GM21423 (cell line): ENCODE measurements around the gene DOCK4.

Source experiments
- ATAC-seq: cut with Tn5 transposase; IDR thresholded peaks from one replicate; pipeline ENCODE4 v1.9.1; 2021; ENCODE audit warnings: mild to moderate bottlenecking, moderate library complexity; ENCODE audit not compliant: unreplicated experiment

Gene DOCK4

GRCh38 chr7:112162142-112162766 lies 43.9 kb downstream of the DOCK4 start:
- no peak for ATAC-seq

GRCh38 chr7:112161253-112162141 lies 44.7 kb downstream of the DOCK4 start:
- no peak for ATAC-seq

GRCh38 chr7:112160771-112161150 lies 45.4 kb downstream of the DOCK4 start:
- ATAC-seq: no peak

- ATAC-seq: no peak
Measured at GRCh38 chr7:112160130-112160770, 45.9 kb downstream of the DOCK4 start.

- no peak for ATAC-seq
Measured at GRCh38 chr7:112159351-112159750, 46.8 kb downstream of the DOCK4 start.

GRCh38 chr7:112157072-112157471 lies 49.1 kb downstream of the DOCK4 start:
- ATAC-seq: no peak

- no peak for ATAC-seq
Measured at GRCh38 chr7:112156412-112156811, 49.8 kb downstream of the DOCK4 start.

GRCh38 chr7:112154690-112155089 lies 51.5 kb downstream of the DOCK4 start:
- ATAC-seq: no peak

- no peak for ATAC-seq
Measured at GRCh38 chr7:112152186-112152585, 54.0 kb downstream of the DOCK4 start.

GRCh38 chr7:112150823-112151641 lies 55.2 kb downstream of the DOCK4 start:
- ATAC-seq: no peak

GRCh38 chr7:112149734-112150133 lies 56.5 kb downstream of the DOCK4 start:
- ATAC-seq: no peak

GRCh38 chr7:112147793-112148361 lies 58.3 kb downstream of the DOCK4 start:
- no peak for ATAC-seq

- no peak for ATAC-seq
Measured at GRCh38 chr7:112145206-112145605, 61.0 kb downstream of the DOCK4 start.

GRCh38 chr7:112144284-112145059 lies 61.7 kb downstream of the DOCK4 start:
- ATAC-seq: no peak

GRCh38 chr7:112143582-112143981 lies 62.6 kb downstream of the DOCK4 start:
- no peak for ATAC-seq

- no peak for ATAC-seq
Measured at GRCh38 chr7:112143136-112143535, 63.1 kb downstream of the DOCK4 start.

- no peak for ATAC-seq
Measured at GRCh38 chr7:112140600-112140999, 65.6 kb downstream of the DOCK4 start.

GRCh38 chr7:112138938-112139337 lies 67.3 kb downstream of the DOCK4 start:
- ATAC-seq: no peak

- no peak for ATAC-seq
Measured at GRCh38 chr7:112138325-112138852, 67.8 kb downstream of the DOCK4 start.
